Naive thymus-derived CD8-positive, alpha-beta T cell (primary cell): ENCODE results near the gene ASIC1. TPM values are rescaled to one million over a fixed set of nuclear protein-coding genes. Genes with fewer than 3 reads are reported as not detected.

Experiments
- ATAC-seq, 2 donors: fragments of 150-1000 bp; cut with Tn5 transposase in 1 of 2; sonication (Bioruptor Pico), chemical (Tn5 transposase) in 1 of 2; 1 replicate in 1 of 2; 2 replicates in 1 of 2; pipeline ENCODE4 v1.10.0; 2021; ENCODE audit warnings: mild to moderate bottlenecking in 2 of 2, moderate library complexity in 2 of 2
- POLR2A ChIA-PET: fragments of 350-600 bp; sonication (Branson Sonifier 250); formaldehyde crosslinking; loops from one replicate; lab custom pipeline; 2021; ENCODE audit warnings: antibody characterized with exemption; lab: Charles Lee
- DNase-seq, 10 donors: peaks; one replicate each; pipeline versions ENCODE4 v3.0.0 to v3.0.0-alpha.2; 2020 to 2022
- H3K27ac Mint-ChIP-seq, 10 donors: one replicate each; pipeline ENCODE4 v1.8.0; 2020 to 2022; ENCODE audit warnings: mild to moderate bottlenecking in 10 of 10, mixed read lengths in 10 of 10, moderate library complexity in 4 of 10, inconsistent platforms in 1 of 10
- H3K27me3 Mint-ChIP-seq, 5 donors: one replicate each; pipeline ENCODE4 v1.8.0; 2021 to 2022; ENCODE audit warnings: mixed read lengths in 5 of 5
- H3K36me3 Mint-ChIP-seq, 3 donors: one replicate each; pipeline ENCODE4 v1.8.0; 2020 to 2022; ENCODE audit warnings: mixed read lengths in 3 of 3, mild to moderate bottlenecking in 2 of 3, inconsistent platforms in 1 of 3
- H3K4me1 Mint-ChIP-seq, 4 donors: one replicate each; pipeline ENCODE4 v1.8.0; 2021 to 2022; ENCODE audit warnings: mixed read lengths in 4 of 4
- H3K4me3 Mint-ChIP-seq, 10 donors: one replicate each; pipeline ENCODE4 v1.8.0; 2020 to 2022; ENCODE audit warnings: mild to moderate bottlenecking in 10 of 10, mixed read lengths in 10 of 10, moderate library complexity in 6 of 10, inconsistent platforms in 1 of 10
- H3K9me3 Mint-ChIP-seq, 9 donors: one replicate each; pipeline ENCODE4 v1.8.0; 2020 to 2022; ENCODE audit warnings: mixed read lengths in 9 of 9, mild to moderate bottlenecking in 3 of 9, inconsistent platforms in 1 of 9, moderate library complexity in 1 of 9
- polyA plus RNA-seq, 3 donors: library from polyadenylated mRNA; unstranded; fragments of 300-500 nt; fragmentation: Illumina TruSeq; gene quantifications; one replicate each; pipeline ENCODE4 v1.2.3, GENCODE V29; 2021
- total RNA-seq, 8 experiments: library from RNA in 2 of 8; stranded (reverse) in 2 of 8; gene quantifications; one replicate each; pipeline ENCODE4 v1.2.3 and lab custom pipeline; 2021 to 2026

ASIC1 gene
- total and polyA plus RNA-seq, 5 experiments from 2014 or later, result 0.97 to 12.2 (median 1.3) TPM

DNA sequence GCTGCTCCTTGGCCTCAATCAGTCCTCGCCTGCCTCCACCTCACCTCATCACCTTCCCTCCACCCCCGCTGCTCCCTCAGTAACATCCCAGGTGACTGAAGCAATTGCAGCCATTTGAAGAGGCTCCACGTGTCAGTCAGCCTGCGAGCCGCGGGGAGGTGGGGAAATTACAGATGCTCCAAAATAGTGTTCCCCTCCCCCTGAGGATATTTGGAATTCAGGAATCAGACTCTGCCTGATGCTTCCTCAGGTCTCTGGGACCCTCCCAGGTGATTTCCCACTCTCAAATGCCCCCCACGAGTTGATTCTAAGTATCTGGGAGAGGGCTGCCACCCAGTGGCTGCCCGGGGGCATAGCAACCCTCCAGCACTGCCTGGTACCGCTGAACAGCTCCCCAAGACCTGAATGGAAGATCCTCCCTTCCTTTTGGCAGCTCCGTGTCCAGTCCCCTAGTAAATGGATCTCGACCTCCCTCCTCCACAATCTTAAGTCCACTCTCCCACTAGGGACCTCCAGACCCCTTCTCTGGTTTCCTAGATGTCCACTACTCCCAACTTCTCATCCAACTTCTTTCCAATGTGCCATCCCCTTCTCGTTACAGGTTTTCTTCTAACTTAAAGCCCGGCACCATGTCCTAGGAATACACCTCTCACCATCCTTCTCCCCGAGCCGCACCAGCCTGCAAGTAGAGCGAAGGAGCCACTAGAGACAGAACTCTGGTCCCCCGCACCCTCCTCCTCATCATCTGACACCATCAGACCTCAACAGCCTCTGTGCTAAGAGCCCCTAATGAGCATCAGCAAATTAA, 1.4 kb upstream of the ASIC1 start:
- Mint-ChIP-seq H3K27ac (peak overlapping the region in 5 of 10 donors; percentile 12 to 76 (median 63)), H3K27me3 (peaks cover 11 to 38% (median 35%) of the 10 kb centered on the region in 5 donors), H3K9me3 (no peaks in the 10 kb centered on the region)

DNA sequence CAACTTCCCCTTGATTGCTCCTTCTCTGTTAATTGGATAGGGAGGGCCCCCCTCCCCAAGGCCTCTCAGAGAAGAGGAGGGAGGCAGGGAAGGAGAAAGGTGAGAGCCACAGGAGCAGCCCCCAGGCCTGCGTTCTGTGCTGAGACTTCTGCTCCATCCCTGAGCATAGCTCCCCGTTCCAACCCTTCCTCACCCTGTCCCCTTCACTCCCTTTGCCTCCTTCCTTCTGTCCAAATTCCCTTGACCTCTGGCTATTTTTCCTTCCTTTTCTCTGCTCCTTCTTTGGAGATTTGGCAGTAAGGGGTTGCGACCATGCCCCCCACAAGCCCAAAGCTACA, 788 bp upstream of the ASIC1 start:
- Mint-ChIP-seq H3K36me3 (no peaks in the 10 kb centered on the region), H3K27ac (peak overlapping the region in 3 of 10 donors; percentile 58 to 78 (median 63)), H3K9me3 (no peaks in the 10 kb centered on the region), H3K27me3 (peaks cover 10 to 33% (median 29%) of the 10 kb centered on the region in 5 donors), H3K4me3 (peak overlapping the region; percentile 83 to 98 (median 92)), H3K4me1 (peaks cover 40 to 55% (median 50%) of the 10 kb centered on the region in 4 donors)
- DNase-seq (peak in 1 of 10 donors; percentile 11), ATAC-seq (no peak)
- POLR2A ChIA-PET, result interaction anchor here (0.6 to 2.0 kb wide), 3 partner anchors 14 to 90 kb away, joined by 3 to 6 read pairs (median 6); no protein-coding TSS in a partner anchor

More for the DNA sequence above, 1.4 kb upstream of the ASIC1 start:
- Mint-ChIP-seq H3K4me3 (peak overlapping the region; percentile 71 to 98 (median 90)), H3K4me1 (peaks cover 35 to 50% (median 47%) of the 10 kb centered on the region in 4 donors), H3K36me3 (no peaks in the 10 kb centered on the region)
- peak; percentile 29 to 78 (median 59) for DNase-seq
- ATAC-seq, result peak; percentile 24 to 43
- POLR2A ChIA-PET, result interaction anchor here (0.6 to 2.0 kb wide), 3 partner anchors 15 to 89 kb away, joined by 3 to 6 read pairs (median 6); no protein-coding TSS in a partner anchor

DNA sequence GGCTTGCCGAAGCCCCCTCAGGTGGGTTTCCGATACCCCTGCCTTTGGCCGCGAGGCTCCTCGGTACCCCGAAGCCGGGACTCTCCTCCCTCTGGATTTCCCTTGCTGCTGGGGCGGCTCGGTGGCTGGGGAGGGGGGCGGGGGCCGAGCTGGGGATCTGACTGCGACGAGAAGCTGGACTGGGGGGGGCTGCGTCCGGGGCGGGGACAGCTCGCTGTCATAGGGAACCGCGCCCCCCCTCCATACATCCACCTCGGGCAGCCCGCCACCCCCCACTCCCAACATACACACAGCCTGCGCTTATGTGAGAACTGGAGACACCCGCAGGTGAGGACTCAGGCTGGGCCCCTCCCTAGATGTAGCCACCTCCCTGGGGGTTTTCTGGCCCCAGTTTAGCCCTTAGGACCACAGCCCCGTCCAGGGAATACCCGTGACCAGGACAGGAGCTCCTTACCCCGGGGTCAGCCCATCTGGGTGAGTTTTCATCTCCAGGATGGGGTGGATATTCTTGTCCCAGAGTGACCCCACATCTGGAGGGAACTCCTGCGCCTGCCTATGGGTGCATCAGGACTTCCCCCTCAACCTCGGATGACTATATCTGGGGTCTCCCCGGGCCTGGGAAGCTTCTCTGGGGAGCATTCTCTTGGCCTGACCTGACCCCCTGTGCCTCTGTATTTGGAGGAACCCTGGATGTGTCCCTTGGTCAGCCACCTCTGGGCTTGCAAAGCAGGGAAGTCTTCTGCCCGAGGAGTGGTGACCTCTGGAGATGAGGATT, 687 bp downstream of the ASIC1 start:
- peak in 5 of 10 donors; percentile 11 to 69 (median 22) for DNase-seq
- Mint-ChIP-seq H3K4me3 (peak overlapping the region; percentile 61 to 91 (median 80)), H3K9me3 (no peaks in the 10 kb centered on the region), H3K36me3 (no peaks in the 10 kb centered on the region), H3K4me1 (peaks cover 43 to 61% (median 52%) of the 10 kb centered on the region in 4 donors), H3K27me3 (peaks cover 4 to 22% (median 18%) of the 10 kb centered on the region in 5 donors), H3K27ac (peak overlapping the region in 8 of 10 donors; percentile 71 to 96 (median 90))
- POLR2A ChIA-PET, result interaction anchor here (0.6 to 2.7 kb wide), 9 partner anchors 8 to 317 kb away, joined by 3 to 19 read pairs (median 4); partner anchors contain the start of genes COX14, SMARCD1 and TMBIM6
- ATAC-seq, result peak in 1 of 2 donors; percentile 10

DNA sequence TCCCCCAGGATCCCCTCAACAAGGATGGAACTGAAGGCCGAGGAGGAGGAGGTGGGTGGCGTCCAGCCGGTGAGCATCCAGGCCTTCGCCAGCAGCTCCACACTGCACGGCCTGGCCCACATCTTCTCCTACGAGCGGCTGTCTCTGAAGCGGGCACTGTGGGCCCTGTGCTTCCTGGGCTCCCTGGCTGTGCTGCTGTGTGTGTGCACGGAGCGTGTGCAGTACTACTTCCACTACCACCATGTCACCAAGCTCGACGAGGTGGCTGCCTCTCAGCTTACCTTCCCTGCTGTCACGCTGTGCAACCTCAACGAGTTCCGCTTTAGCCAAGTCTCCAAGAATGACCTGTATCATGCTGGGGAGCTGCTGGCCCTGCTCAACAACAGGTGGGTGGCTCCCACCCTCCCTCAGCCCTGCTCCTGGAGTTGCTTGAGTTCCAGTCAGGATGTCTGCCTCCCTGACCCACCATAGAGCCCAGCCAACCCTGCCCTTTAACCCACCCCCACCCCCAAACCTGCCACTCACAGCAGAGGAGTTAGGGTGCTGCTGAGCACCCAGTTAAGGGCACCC, 1.4 kb downstream of the ASIC1 start:
- Mint-ChIP-seq H3K9me3 (no peaks in the 10 kb centered on the region), H3K4me1 (peaks cover 44 to 61% (median 52%) of the 10 kb centered on the region in 4 donors), H3K27ac (peak overlapping the region; percentile 71 to 96 (median 90)), H3K27me3 (peaks cover 4 to 22% (median 14%) of the 10 kb centered on the region in 5 donors), H3K36me3 (no peaks in the 10 kb centered on the region), H3K4me3 (peak overlapping the region; percentile 61 to 91 (median 80))
- DNase-seq (peak in 5 of 10 donors; percentile 21 to 71 (median 49)), ATAC-seq (peak; percentile 46 to 47)
- POLR2A ChIA-PET, result interaction anchor here (0.6 to 2.7 kb wide), 11 partner anchors 9 to 549 kb away, joined by 3 to 19 read pairs (median 4); partner anchors contain the start of genes COX14, SMARCD1 and TMBIM6

DNA sequence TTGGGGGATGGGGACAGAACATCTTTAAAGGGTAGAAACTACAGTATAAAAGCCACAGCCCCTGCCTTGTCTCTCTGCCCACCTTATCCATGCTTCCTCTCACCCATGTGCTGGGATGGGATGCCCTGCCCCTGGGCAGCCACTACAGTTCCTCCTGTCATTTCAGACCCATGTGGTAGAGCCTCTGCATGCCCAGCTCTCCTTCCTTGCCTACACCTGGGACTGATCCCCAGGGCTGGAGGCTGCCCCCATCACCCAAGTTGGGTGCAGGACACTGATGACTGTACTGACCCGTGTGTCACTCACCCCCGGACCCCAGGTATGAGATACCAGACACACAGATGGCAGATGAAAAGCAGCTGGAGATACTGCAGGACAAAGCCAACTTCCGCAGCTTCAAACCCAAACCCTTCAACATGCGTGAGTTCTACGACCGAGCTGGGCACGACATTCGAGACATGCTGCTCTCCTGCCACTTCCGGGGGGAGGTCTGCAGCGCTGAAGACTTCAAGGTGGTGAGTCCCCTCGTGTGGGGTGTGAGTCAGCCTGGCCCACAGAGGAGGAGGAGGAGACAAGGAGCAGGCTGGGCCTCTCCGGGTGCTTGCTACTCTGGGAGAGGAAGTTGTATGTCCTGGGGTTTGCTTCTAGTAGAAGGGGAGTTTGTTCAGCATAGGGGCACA, 2.2 kb downstream of the ASIC1 start:
- Mint-ChIP-seq H3K27ac (peak overlapping the region; percentile 71 to 96 (median 90)), H3K4me3 (peak overlapping the region; percentile 51 to 91 (median 80)), H3K4me1 (peaks cover 44 to 61% (median 52%) of the 10 kb centered on the region in 4 donors), H3K36me3 (no peaks in the 10 kb centered on the region), H3K9me3 (no peaks in the 10 kb centered on the region), H3K27me3 (peaks cover 4 to 23% (median 14%) of the 10 kb centered on the region in 5 donors)
- peak; percentile 26 to 88 (median 57) for DNase-seq
- POLR2A ChIA-PET, result interaction anchor here (0.6 to 2.7 kb wide), 8 partner anchors 8 to 550 kb away, joined by 3 to 19 read pairs (median 4); partner anchors contain the start of genes CERS5, COX14 and SMARCD1
- ATAC-seq, result peak; percentile 57 to 69

DNA sequence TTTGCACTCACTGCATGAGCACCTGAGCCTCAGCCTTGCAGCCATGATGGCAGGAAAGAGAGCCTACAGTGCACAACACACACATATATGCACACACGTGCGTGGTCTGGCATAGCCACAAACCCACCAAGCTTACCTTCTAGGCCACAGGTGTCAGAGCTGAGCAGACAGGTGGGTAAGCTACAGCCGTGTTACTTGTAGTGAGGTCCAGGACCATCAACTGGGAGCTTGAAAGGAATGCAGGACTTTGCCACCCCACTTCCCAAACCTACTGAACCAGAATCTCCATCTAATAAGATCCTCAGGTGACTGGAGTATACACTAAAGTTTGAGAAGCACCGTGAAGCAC, 2.7 kb downstream of the ASIC1 start:
- ATAC-seq (no peak), DNase-seq (no peak)
- Mint-ChIP-seq H3K4me3 (peak overlapping the region; percentile 51 to 91 (median 80)), H3K4me1 (peaks cover 44 to 61% (median 52%) of the 10 kb centered on the region in 4 donors), H3K9me3 (no peaks in the 10 kb centered on the region), H3K27me3 (peaks cover 4 to 24% (median 14%) of the 10 kb centered on the region in 5 donors), H3K36me3 (no peaks in the 10 kb centered on the region), H3K27ac (peak overlapping the region; percentile 71 to 96 (median 90))
- POLR2A ChIA-PET, result interaction anchor here (1.0 to 2.7 kb wide), 3 partner anchors 18 to 107 kb away, joined by 4 to 19 read pairs (median 5); partner anchors contain the start of genes CERS5 and COX14

DNA sequence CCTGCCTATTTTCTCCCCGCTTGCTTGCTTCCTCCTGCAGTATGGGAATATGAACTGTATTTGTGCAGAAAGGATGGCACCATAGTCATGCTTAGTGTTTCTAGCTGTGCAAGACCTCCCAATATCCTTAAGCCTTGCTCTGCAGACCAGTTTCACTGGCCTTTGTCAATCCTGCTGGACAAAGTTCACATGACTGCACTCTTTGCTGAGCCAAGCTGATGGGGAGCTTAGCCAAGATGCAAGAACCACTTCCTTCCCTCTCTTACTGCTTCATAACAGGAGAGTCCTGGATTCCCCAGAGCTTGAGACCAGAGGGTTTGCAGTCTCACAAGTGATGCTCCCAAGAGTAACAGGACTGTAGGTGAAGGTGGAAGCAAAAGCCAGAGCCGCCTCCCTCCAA, 3.8 kb downstream of the ASIC1 start:
- peak overlapping the region in 7 of 10 donors; percentile 7 to 96 (median 66) for H3K27ac Mint-ChIP-seq
- POLR2A ChIA-PET, result interaction anchor here (0.8 kb wide), 1 partner anchor 22 kb away, joined by 3 read pairs; no protein-coding TSS in a partner anchor
- H3K36me3 Mint-ChIP-seq, result no peaks in the 10 kb centered on the region
- H3K27me3 Mint-ChIP-seq, result peaks cover 4 to 18% (median 8%) of the 10 kb centered on the region in 5 donors
- H3K9me3 Mint-ChIP-seq, result no peaks in the 10 kb centered on the region
- H3K4me3 Mint-ChIP-seq, result peak overlapping the region in 6 of 10 donors; percentile 1 to 61 (median 41)
- DNase-seq, result peak in 1 of 10 donors; percentile 46
- no peak for ATAC-seq
- peaks cover 38 to 53% (median 45%) of the 10 kb centered on the region in 4 donors for H3K4me1 Mint-ChIP-seq

DNA sequence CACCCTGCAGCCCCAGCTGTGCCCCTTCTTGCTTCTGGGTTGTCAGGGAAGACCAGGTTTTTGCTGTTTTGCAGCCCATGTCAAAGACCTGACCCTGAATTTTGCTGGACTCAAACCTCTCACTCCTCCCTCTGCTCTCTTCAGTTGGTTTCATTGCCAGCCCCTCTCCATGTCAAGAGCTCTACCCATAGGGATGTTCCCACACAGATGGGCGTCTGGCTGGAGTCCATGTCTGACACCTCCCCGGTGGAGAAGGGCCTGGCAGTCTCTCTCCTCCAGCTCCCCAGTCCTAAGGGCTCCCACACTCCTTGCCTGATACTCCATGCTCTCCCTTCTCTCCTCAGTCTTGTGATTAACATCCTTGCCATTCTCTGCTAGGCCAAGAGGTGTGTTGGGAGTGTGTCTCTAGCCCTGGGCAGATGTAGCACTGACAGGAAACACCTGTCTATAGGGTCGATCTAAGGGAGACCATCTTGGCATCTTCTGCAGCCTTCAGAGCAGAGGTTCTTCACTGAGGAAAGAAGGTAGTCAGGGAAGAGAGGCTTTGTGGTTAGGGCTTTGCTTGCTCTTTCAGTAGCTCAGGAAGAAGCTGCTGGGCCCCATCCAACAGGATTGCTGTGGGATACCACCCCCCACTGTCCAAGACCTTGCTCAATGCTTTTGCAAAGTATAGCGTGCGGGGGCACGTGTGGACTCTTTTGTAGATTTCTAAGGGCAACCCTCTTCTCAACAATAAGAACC, 4.7 kb downstream of the ASIC1 start:
- POLR2A ChIA-PET, result no interaction called here
- Mint-ChIP-seq H3K4me1 (peaks cover 31 to 44% (median 37%) of the 10 kb centered on the region in 4 donors), H3K27me3 (peaks cover 0 to 11% (median under 1%) of the 10 kb centered on the region in 5 donors), H3K4me3 (peak overlapping the region in 1 of 10 donors; percentile 36), H3K27ac (peak overlapping the region in 1 of 10 donors; percentile 43), H3K9me3 (no peaks in the 10 kb centered on the region), H3K36me3 (no peaks in the 10 kb centered on the region)
- ATAC-seq (no peak), DNase-seq (no peak)

DNA sequence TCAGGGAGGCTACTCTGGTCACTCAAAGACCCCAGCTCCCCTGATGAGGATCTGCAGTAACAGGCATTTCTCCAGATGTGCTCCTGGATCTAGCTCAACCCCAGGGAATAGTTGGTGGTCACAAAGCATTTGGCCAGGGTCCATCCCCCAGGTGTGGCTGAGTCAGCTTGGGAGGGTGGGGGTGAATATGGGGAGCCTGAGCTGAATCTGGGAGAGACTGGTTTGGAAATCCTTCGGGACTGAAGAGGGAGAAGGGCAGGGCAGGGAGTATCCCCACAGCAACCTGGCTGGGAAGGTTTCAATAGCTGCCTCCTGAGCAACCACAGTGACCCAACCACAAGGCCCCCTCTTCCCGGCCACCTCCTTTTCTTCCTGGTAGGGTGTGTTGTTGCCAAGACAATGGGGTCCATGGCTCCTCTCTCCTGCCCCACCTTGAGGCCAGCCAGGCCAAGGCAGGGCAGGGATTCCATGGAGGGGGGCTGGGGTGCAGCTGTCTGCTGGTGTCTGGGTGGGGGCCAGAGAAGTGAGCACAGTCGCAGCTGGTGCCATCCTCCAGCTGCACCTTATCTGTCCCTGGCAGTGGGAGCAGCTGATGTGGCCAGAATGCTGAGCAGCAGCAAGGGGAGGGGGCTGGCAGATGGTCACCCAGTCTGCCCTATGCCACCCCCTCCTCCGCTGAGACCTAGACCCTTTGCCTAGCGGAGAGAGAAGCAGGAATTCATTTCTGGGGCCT, 5.5 kb downstream of the ASIC1 start:
- peak in 1 of 10 donors; percentile 43 for DNase-seq
- POLR2A ChIA-PET, result no interaction called here
- no peak overlapping the region for H3K27ac Mint-ChIP-seq
- H3K4me1 Mint-ChIP-seq, result peaks cover 30 to 42% (median 36%) of the 10 kb centered on the region in 4 donors
- H3K36me3 Mint-ChIP-seq, result no peaks in the 10 kb centered on the region
- H3K27me3 Mint-ChIP-seq, result peaks cover 0 to 11% (median 0%) of the 10 kb centered on the region in 5 donors
- no peaks in the 10 kb centered on the region for H3K9me3 Mint-ChIP-seq
- H3K4me3 Mint-ChIP-seq, result no peak overlapping the region
- ATAC-seq, result no peak

DNA sequence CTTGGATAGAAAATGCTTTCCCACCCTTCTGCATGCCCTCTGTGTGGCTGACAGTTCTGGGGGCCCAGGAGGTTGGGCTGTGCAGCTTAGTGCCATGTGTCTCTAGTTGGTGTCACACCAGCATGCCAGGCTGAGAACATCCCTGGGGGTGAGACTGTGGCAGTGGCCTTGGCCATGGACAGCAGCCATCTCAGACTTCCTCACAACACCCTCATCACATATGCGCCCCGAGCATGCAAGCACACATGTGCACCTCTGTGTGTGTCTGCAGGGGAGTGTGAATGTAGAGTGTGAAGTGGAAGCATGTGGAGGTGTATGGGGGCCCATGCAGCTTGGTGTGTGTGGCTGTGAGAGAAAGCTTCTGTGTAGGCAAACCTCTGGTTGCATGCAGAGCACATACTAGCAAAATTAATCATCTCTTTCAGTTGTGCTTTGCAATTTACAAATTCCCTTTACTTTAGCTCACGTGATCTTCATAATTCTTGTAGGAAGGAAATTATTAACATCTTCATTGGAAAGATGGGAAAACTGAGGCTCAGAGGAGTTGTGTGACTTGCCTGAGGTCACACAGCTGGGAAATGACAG, 8.4 kb downstream of the ASIC1 start:
- H3K27ac Mint-ChIP-seq, result peak overlapping the region in 1 of 10 donors; percentile 61
- no peaks in the 10 kb centered on the region for H3K36me3 Mint-ChIP-seq
- H3K4me3 Mint-ChIP-seq, result no peak overlapping the region
- H3K9me3 Mint-ChIP-seq, result no peaks in the 10 kb centered on the region
- H3K4me1 Mint-ChIP-seq, result peaks cover 12 to 24% (median 19%) of the 10 kb centered on the region in 4 donors
- ATAC-seq, result no peak
- H3K27me3 Mint-ChIP-seq, result peaks cover 0 to 5% (median 0%) of the 10 kb centered on the region in 5 donors
- POLR2A ChIA-PET, result interaction anchor here (1.0 kb wide), 1 partner anchor 19 kb away, joined by 4 read pairs; the partner anchor contains the start of gene SMARCD1
- DNase-seq, result peak in 1 of 10 donors; percentile 43
